GM12864 (cell line): ENCODE measurements around the gene SP4.

ENCODE experiments used
- DNase-seq: peaks from one replicate; pipeline ENCODE4 v3.0.0-alpha.2; 2011; ENCODE audit warnings: low read depth
- H3K4me3 ChIP-seq: 2 replicates; pipeline ENCODE4 v1.5.1; 2011; ENCODE audit warnings: mild to moderate bottlenecking, low read depth, low read length, control low read depth
- TF ChIP-seq, protein P1 (sequence below): IDR thresholded peaks from 2 replicates; pipeline ENCODE4 v1.5.1; 2011; ENCODE audit warnings: low read depth, mild to moderate bottlenecking, moderate library complexity, low read length, control low read depth, inconsistent platforms; ENCODE audit errors: missing control alignments

SP4 gene

DNA sequence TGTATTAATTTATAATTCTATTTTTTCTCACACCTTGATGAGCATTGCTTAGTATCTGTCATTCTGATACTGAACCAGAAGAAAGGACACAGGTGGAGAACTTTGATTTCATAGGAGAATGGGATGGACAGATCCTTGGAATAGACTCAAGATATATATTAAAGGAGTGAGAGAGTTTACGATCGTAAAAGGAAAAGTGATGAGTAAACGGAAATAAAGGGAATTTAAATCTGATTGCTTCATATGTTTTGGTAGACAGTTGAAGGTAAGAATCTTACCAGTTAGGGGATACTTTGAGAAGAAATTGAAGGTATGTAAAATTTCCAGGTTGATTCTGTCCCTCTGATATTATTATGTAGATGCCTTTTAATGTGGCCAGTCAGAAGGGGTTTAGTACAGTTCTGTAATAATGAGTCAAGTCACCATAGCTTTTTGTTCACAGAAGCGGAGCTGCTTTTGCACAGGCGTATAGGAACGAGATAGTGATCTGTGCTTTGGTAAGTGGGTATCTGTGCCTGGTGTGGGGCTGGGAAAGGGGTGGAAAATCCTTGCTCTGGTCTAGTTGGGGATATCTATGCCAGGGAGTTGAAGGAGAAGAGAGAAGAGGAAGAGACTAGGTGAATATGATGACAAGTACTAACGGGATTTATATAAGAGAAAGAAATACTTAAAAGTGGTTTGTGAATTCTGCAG is 15.4 kb downstream of the SP4 start:
- TF ChIP-seq, protein P1, sequence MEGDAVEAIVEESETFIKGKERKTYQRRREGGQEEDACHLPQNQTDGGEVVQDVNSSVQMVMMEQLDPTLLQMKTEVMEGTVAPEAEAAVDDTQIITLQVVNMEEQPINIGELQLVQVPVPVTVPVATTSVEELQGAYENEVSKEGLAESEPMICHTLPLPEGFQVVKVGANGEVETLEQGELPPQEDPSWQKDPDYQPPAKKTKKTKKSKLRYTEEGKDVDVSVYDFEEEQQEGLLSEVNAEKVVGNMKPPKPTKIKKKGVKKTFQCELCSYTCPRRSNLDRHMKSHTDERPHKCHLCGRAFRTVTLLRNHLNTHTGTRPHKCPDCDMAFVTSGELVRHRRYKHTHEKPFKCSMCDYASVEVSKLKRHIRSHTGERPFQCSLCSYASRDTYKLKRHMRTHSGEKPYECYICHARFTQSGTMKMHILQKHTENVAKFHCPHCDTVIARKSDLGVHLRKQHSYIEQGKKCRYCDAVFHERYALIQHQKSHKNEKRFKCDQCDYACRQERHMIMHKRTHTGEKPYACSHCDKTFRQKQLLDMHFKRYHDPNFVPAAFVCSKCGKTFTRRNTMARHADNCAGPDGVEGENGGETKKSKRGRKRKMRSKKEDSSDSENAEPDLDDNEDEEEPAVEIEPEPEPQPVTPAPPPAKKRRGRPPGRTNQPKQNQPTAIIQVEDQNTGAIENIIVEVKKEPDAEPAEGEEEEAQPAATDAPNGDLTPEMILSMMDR, result no peak
- no peak for DNase-seq
- no peak overlapping the region for H3K4me3 ChIP-seq

GRCh38 chr7:21448974-21449373 is 21.1 kb downstream of the SP4 start:
- no peak for DNase-seq
- H3K4me3 ChIP-seq, result no peak overlapping the region
- TF ChIP-seq, protein P1, result no peak

DNA sequence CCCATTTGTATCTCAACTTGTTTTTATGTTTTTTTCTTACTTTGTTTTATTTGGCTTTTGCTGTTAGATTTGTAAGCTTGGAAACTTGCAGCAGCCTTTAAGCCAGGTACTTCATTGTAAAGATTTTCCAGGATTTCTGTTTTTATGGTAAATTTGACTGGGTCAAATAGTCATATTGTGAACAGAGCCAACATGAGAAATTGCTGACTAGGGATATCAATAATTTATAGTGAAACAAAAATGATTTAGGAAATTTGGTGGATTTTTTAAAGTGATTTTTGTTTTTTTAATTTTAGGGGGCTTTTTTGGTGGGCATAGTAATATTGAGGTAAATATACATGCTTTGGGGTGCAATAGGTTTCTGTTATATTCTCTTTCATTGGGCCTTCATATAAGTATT is 22.2 kb downstream of the SP4 start:
- TF ChIP-seq, protein P1, result no peak

DNA sequence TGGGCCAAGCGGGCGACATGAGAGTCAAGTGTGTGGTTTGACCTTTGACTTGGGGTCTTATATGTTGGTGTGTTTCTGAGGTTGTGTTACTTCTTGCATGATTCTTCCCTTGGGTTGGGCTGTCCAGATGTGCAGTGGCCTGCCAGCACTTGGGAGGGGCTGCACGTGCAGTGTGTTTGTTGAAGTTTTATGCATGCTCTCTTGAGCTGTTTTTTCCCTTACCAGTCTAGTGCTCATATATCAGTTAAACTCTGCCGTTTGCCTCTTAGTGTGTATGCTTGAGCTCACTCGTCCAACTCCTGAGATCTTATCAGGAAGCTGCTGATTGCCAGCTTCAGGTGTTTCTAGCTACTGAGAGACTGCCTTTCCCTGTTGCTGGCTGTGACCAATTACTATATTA is 23.1 kb downstream of the SP4 start:
- TF ChIP-seq, protein P1, result no peak
- no peak for DNase-seq
- H3K4me3 ChIP-seq, result no peak overlapping the region

More for the DNA sequence above, 22.2 kb downstream of the SP4 start:
- DNase-seq, result no peak
- H3K4me3 ChIP-seq, result no peak overlapping the region

DNA sequence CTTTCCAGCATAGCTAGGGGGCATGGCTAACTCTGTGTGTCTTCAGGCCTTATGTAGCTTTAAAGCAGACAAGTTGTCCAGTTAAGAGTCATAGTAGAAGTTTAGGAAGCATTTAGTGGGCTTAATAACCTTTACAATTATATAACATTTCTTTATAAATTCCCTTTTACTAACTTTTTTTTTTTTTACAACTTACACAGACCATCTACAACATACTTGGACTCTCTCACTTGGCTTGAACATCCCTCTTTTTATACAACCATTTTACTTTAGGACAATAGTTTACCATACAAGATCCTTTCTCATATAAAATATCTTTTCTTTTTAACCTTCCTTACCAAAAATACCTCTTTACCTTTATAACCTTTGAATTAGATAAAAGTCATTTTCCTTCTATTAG is 26.3 kb downstream of the SP4 start:
- no peak for DNase-seq
- TF ChIP-seq, protein P1, result no peak

DNA sequence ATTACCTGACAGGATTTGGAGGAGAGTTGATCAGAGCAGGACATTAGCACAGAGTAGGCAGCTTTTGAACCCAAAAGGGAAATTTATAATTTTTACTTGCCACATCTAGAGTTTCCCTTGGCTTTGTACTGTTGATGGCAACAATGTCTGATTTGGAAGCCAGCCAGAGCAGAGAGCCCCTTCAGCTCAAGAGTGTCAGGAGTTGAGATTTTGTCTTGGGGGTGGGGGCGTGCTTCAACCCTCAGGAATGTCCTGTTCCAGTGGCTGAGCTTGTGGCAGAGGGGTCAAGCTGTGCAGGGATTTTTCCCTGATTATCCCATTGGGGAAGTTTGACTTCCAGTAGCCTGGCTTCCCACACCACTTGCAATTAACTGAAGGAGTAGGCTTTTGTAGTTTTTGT is 27.0 kb downstream of the SP4 start:
- TF ChIP-seq, protein P1, result no peak
- H3K4me3 ChIP-seq, result no peak overlapping the region
- DNase-seq, result no peak

More for the DNA sequence above, 26.3 kb downstream of the SP4 start:
- H3K4me3 ChIP-seq, result no peak overlapping the region

- TF ChIP-seq, protein P1, result no peak
- H3K4me3 ChIP-seq, result no peak overlapping the region
- no peak for DNase-seq
Measured at GRCh38 chr7:21461282-21461681, 33.4 kb downstream of the SP4 start.
